A673 (cell line): Measurements from ENCODE around the gene CMIP. TPM values are rescaled to one million over a fixed set of nuclear protein-coding genes. Genes with fewer than 3 reads are reported as not detected.

Experiments used
- BruUV-seq: library from RNA; stranded (reverse); fragments of 400-500 nt; replicated peaks from 2 replicates; lab custom pipeline; 2021; lab: Mats Ljungman, UMichigan
- CTCF ChIA-PET: fragments of 300-600 bp; sonication (Branson Sonifier 250); formaldehyde crosslinking; loops from one replicate; lab custom pipeline; 2022; ENCODE audit warnings: antibody characterized with exemption; lab: Charles Lee
- POLR2A ChIA-PET: fragments of 300-600 bp; sonication (Branson Sonifier 250); formaldehyde crosslinking; loops from one replicate; lab custom pipeline; 2022; ENCODE audit warnings: antibody characterized with exemption; ENCODE audit not compliant: low non-redundant PET; lab: Charles Lee
- DNase-seq: peaks from one replicate; pipeline ENCODE4 v3.0.0-alpha.2; 2015; ENCODE audit warnings: low spot score
- H3K27ac ChIP-seq: fragments of 200-600 bp; sonication (generic); 2 replicates; pipeline ENCODE4 v1.5.1; 2016; ENCODE audit warnings: mixed run types, low read depth, mild to moderate bottlenecking, mixed read lengths, antibody characterized with exemption, low read length; ENCODE audit not compliant: poor library complexity, severe bottlenecking
- H3K27me3 ChIP-seq: fragments of 200-600 bp; sonication (generic); replicated peaks from 2 replicates; pipeline ENCODE4 v1.6.1; 2017; ENCODE audit warnings: mixed run types, low read depth, mild to moderate bottlenecking, mixed read lengths, antibody characterized with exemption, low read length; ENCODE audit not compliant: insufficient read depth, poor library complexity
- H3K36me3 ChIP-seq: fragments of 200-600 bp; sonication (generic); 2 replicates; pipeline ENCODE4 v1.6.1; 2016; ENCODE audit warnings: mixed run types, mild to moderate bottlenecking, mixed read lengths, antibody characterized with exemption, low read length; ENCODE audit not compliant: insufficient read depth, poor library complexity, severe bottlenecking
- H3K4me1 ChIP-seq: fragments of 200-600 bp; sonication (generic); 2 replicates; pipeline ENCODE4 v1.6.1; 2017; ENCODE audit warnings: mixed run types, mild to moderate bottlenecking, mixed read lengths, antibody characterized with exemption, low read length; ENCODE audit not compliant: insufficient read depth, poor library complexity, severe bottlenecking
- H3K4me3 ChIP-seq: fragments of 200-600 bp; sonication (generic); 2 replicates; pipeline ENCODE4 v1.5.1; 2016; ENCODE audit warnings: low read depth, mixed run types, mild to moderate bottlenecking, mixed read lengths, low read length; ENCODE audit not compliant: poor library complexity, severe bottlenecking
- H3K9me3 ChIP-seq: fragments of 200-600 bp; sonication (generic); 2 replicates; pipeline ENCODE4 v1.6.1; 2016; ENCODE audit warnings: mixed run types, low read depth, mild to moderate bottlenecking, mixed read lengths, antibody characterized with exemption, low read length; ENCODE audit not compliant: poor library complexity, severe bottlenecking
- EZH2 ChIP-seq: fragments of 200-600 bp; sonication (generic); IDR thresholded peaks from 2 replicates; pipeline ENCODE4 v1.6.1; 2017; ENCODE audit warnings: borderline replicate concordance, low read depth, mild to moderate bottlenecking, mixed read lengths, antibody characterized with exemption, low read length; ENCODE audit not compliant: poor library complexity, severe bottlenecking
- intact Hi-C: fragments of 100-400 bp; cut with micrococcal nuclease; formaldehyde crosslinking; loops from one replicate; pipeline ENCODE4 v1.10.0; 2022; ENCODE audit not compliant: unreplicated experiment
- total RNA-seq: library from RNA; stranded (reverse); gene quantifications from 2 replicates; pipeline ENCODE4 v1.2.3, GENCODE V29; 2021
- TF ChIP-seq, protein P1 (sequence below): fragments of 300-800, 200-600 bp; sonication (generic); conservative IDR thresholded peaks from 2 replicates; pipeline ENCODE4 v1.5.1; 2017; ENCODE audit warnings: low read depth, mild to moderate bottlenecking, antibody characterized with exemption, low read length, moderate library complexity, mixed read lengths

Gene CMIP
- total RNA-seq, 1 experiment from 2014 or later, result 25.5 TPM

DNA sequence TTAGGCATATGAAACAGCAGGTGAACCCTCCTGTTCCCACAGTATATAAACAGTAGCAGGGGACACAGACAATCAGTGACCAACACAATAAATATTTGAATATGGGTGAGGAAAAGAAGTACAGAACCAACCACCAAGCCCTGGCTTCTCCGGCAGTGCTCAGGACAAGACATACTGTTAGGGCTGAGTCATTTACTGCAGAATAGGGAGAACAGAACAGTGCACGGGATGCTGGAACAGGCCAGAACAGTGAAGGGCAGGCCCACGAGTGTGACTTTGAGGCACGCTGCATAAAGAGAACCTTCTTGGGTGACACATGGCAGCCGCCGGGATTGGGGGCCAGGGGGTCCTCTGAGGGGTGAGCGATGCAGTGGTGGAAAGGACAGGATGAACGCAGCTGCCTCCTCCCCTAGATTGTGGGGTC is 160.4 kb downstream of the CMIP start:
- no peak for DNase-seq
- ChIA-PET CTCF (no interaction called here), POLR2A (no interaction called here)
- Histone ChIP-seq H3K9me3 (no peaks in the 10 kb centered on the region), H3K4me3 (no peak overlapping the region), H3K27ac (no peak overlapping the region), H3K4me1 (no peaks in the 10 kb centered on the region), H3K36me3 (no peaks in the 10 kb centered on the region), H3K27me3 (no peaks in the 10 kb centered on the region)
- TF ChIP-seq EZH2, result no peak
- TF ChIP-seq, protein P1, sequence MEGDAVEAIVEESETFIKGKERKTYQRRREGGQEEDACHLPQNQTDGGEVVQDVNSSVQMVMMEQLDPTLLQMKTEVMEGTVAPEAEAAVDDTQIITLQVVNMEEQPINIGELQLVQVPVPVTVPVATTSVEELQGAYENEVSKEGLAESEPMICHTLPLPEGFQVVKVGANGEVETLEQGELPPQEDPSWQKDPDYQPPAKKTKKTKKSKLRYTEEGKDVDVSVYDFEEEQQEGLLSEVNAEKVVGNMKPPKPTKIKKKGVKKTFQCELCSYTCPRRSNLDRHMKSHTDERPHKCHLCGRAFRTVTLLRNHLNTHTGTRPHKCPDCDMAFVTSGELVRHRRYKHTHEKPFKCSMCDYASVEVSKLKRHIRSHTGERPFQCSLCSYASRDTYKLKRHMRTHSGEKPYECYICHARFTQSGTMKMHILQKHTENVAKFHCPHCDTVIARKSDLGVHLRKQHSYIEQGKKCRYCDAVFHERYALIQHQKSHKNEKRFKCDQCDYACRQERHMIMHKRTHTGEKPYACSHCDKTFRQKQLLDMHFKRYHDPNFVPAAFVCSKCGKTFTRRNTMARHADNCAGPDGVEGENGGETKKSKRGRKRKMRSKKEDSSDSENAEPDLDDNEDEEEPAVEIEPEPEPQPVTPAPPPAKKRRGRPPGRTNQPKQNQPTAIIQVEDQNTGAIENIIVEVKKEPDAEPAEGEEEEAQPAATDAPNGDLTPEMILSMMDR, result no peak
- BruUV-seq, result no TSS peak
- intact Hi-C loops, result no loop called here

DNA sequence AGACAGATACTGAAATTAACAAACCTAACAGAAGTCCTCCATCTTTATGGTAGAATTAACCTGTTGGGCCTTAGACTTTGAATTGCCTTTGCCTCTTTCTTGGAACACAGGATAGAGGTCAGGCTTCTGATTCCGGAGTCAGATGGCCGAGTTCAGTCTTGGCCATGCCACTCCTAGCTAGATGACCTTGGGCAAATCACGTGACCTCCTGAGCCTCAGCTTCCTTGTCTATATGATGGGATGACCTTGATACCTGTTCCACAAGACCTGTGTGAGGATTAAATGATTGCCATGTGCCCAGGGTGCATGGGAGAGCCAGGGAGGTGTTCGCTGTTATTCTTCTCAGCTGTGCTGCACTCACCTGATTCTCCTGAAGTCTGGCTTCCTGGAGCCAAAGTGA is 161.4 kb downstream of the CMIP start:
- H3K4me1 ChIP-seq, result no peaks in the 10 kb centered on the region
- intact Hi-C loops, result no loop called here
- ChIA-PET POLR2A (no interaction called here), CTCF (no interaction called here)
- H3K4me3 ChIP-seq, result no peak overlapping the region
- H3K36me3 ChIP-seq, result no peaks in the 10 kb centered on the region
- no peaks in the 10 kb centered on the region for H3K27me3 ChIP-seq
- no TSS peak for BruUV-seq
- TF ChIP-seq EZH2, result no peak
- TF ChIP-seq, protein P1, result no peak
- H3K27ac ChIP-seq, result no peak overlapping the region
- no peaks in the 10 kb centered on the region for H3K9me3 ChIP-seq
- no peak for DNase-seq

GRCh38 chr16:81607006-81607405 is 162.4 kb downstream of the CMIP start:
- Histone ChIP-seq H3K27me3 (no peaks in the 10 kb centered on the region), H3K36me3 (no peaks in the 10 kb centered on the region), H3K4me3 (no peak overlapping the region), H3K9me3 (no peaks in the 10 kb centered on the region), H3K4me1 (no peaks in the 10 kb centered on the region), H3K27ac (no peak overlapping the region)
- POLR2A ChIA-PET, result no interaction called here
- intact Hi-C loops, result no loop called here
- no peak for DNase-seq
- no peak for TF ChIP-seq EZH2
- TF ChIP-seq, protein P1, result no peak
- BruUV-seq, result no TSS peak
- CTCF ChIA-PET, result no interaction called here
